HG03565 (cell line): Measurements from ENCODE around the gene PRR5.

Experiments
- ATAC-seq: cut with Tn5 transposase; IDR thresholded peaks from one replicate; pipeline ENCODE4 v1.9.1; 2021; ENCODE audit warnings: mild to moderate bottlenecking, moderate library complexity; ENCODE audit not compliant: unreplicated experiment

PRR5 gene

DNA sequence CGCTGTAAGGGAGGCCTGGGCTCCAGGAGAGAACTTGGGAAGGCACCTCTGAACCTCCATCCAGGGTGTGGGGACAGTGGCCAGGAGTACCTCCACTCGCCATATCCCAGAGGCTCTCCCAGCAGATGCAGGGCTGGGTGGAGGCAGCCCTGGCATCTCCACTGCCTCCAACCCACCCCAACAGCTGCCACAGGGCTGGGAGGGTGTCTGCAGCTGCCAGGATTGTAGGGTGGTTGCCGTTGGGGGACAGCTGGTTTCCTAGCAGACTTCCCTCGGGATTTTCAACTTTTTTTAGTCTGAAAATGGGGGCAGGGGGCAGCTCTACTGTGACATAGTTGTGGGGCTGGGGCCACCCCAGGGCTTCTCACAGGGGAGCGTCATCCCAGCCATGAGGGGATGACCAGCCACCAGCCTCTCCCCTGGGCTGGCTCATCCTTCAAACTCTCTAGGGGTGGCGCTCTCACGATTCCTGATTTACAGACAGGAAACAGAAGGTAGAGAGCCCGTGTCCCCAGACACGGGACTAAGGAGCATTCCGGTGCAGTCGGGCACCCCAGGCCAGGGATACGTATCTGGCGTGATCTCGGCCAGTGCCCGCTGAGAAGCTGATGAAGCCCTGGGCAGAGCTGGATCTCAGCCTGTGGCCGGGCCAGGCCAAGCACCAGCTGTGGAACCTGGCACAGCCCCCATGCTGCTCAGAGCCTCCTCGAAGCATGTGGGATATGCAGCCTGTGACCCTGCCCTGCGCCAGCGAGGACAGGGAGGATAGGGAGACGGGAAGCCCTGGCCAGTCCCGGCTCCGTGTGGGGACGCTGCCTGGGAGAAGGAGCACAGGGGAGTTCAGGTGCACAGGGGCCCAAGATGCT is 9.9 kb downstream of the PRR5 start:
- no peak for ATAC-seq

DNA sequence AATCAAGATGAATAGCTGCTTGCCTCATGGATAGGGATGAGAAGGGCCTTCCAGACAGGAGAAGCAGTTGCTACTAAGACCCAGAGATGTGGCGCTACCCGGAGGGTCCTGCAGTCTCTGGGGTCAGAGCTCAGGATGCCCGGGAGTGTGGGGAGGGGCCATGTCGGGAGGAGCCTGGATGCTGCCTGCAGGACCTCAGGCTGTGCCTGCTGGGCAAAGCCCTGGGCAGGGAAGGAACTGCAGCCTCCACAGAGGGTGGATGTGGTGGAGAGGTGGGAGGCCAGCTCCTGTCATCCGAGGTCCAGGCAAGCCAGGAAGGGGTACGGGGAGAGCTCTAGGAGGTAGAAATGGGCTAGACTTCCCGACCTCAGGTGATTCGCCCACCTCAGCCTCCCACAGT is 11.0 kb downstream of the PRR5 start:
- no peak for ATAC-seq

DNA sequence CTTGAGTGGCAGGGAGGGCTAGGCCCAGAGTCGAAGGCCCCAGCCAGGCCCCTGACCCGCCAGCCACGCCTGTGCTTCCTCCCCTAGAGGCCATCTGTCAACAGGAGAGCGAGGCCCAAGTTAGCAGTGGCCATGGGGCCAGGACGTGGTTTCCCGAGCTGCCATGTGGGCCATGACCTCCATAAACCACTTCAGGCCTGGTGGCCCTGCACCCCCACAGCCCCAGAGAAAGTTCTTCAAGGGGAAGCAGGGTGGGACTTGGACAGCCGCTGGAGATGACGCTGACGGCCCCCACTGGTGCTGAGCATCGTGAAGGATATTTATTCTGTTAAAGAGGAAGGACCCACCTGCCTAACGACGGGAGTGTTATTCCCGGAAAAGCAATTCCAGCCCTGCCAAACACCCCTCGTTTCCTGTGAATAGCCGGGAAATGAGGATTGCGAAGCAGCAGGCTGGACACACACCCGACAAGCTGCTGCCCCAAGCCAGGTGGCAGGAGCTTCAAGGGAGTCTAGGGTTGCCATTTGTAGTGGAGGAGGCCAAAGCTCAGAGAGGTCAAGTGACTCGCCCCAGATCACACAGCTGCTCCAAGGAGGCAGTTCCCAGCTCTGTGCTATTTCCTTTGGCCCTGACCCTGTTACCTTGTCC is 12.8 kb downstream of the PRR5 start:
- no peak for ATAC-seq

DNA sequence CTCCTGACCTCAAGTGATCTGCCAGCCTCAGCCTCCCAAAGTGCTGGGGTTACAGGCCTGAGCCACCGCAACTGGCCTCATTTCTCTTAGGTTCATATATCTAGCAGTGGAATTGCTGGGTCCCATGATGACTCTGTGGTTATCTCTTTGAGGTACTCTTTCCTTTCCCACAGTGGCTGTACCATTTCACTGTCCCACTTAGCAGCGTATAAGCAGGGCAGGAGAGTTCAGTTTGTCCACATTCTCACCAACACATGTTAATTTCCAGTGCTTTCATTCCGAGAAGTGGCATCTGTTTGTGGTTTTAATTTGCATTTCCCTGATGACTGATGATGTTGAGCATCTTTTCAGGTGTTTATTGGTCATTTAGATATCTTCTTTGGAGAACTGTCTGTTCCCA is 16.4 kb downstream of the PRR5 start:
- no peak for ATAC-seq

DNA sequence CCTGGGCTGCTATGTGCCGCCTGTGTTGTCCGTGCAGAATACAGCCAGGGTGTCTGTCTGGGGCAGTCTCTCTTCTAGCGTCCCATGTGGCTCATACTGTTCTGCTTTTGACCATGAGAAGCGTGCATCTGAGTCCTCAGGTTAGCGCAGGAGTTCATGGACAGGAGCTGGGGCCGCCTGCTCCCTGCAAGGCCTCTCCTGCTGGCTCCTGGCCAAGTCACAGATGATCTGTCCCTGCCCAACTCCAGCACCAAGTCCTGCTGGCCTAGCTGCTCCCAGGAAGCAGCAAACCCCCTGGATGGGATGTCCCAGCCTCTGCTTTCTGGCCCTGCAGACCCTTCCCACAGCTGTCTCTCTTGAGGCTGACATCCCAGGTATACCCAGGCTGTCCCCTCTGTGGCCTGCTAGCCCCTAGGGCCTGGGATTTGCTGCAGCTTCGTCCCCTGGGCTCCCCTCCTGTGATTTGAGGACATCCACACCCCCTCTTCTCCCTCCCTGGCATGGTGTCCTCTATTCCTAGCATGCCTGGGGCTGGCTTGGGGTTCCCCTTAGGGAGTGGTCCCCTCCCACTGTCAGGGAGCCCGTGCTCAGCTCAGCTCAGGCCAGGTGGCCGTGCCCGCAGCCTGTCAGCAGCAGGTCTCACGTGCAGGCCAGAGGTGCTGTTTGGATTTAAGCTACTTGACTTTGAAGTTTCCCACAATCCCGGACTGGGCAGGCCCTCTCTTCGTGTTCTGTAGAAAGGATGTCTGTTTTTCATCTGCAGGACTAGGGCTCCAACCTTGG is 17.8 kb downstream of the PRR5 start:
- no peak for ATAC-seq

DNA sequence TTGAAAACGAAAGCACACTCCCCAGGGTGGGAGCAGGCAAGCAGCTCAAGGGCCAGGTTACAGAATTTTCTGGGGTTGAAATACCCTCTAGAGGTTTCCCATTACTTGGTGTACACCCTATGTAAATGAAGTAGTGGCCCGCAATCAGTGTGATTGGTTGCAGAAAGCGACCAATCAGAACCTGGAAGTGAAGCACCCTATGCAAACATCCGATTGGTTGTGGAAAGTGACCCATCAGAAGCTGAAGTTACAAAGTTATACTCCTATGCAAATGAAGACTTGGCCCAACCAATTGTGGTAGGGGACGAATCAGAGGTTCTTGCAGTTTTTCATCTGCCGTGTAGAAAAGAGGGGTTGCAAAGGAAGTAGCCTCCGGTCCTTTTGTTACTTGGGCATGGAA is 19.2 kb downstream of the PRR5 start:
- ATAC-seq, result no peak

DNA sequence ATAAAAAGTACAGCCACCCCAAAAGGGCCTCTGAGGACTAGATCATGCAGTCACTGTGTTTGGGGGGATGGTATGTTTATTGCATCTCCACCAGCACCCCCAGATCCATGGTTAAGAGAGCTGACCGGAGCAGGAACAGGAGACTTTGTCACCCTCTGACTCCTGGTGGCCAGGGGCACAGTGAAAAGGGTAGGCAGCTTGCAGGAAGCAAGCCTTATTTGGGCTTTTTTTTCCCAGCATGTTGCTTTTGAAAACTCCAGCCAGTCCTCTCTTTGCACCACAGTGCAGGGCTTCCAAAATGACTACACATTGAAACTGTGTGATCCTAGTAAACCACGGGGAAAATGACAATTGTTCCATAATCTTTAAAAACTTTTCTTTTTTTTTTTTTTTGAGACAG is 20.6 kb downstream of the PRR5 start:
- no peak for ATAC-seq

DNA sequence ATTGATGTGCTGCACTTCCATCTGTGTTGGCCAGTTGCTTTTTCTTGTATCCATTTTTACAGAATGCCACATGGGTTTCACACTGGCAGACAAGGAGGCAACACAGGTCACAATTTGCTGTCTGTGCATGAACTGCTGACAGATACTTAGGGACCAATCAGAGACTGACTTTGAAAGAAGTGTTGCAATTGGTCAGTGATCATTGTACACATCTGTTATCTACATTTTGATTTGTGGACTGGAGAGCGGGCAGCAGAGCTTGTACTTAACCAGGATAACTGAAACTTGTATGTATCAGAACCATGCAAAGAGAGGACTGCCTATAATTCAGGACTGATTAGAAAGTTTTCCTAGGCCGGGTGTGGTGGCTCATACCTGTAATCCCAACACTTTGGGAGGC is 21.8 kb downstream of the PRR5 start:
- no peak for ATAC-seq

DNA sequence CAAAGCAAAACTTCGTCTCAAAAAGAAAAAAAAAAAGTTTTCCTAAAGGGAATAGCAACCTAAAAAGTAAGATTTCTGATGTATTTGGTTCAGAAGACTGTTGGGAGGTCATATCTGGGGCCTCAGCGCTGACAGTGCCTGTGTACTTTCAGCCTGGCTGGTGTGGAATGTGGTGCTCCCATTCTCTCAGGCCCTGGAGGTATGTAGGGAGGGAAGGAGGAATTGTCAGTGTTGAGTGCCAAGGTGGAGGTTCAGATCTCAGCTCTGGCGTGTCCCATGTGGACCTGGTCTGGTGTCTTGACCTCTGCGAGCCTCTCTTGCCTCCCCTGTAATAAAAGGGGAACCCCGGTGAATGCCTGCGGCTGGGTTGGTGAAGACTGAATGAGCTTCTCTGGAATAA is 22.4 kb downstream of the PRR5 start:
- ATAC-seq, result no peak

DNA sequence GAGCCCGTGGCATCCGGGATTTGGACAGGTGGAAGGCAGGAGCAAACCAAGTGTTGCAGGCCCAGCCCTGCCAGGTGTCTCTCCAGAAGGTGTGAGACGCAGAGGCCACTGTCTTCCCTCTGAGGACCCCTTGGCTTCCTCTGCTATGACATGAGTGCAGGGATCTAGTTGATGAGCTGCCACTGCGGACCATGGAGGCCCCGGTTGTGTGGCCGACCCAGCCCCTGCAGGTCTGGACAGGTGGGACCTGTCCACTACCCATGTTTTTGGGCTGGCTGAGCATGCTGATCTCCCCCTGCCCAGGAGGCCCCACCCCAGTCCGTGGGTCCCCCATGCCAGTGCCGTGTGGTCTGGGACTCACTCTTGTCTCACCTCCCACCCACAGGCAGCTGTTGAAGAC is 22.9 kb downstream of the PRR5 start:
- no peak for ATAC-seq

DNA sequence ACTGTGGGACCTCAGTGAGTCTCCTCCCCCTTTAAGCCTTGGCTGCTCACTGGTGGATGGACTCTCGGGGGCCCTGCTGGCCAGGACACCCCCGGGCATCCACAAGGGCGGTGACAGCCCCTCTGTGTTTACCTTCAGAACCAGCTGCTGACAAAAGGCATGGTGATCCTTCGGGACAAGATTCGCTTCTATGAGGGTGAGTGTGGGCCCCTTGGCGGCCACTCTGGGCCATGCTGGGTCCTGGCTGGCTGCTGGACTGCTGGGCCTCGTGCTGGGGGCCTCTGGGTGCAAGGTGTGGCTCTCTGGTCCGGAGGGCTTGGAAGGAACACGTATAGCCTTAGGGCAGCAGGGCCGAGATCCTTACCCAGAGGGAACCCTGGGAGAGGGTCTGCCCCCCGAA is 24.4 kb downstream of the PRR5 start:
- ATAC-seq, result no peak

DNA sequence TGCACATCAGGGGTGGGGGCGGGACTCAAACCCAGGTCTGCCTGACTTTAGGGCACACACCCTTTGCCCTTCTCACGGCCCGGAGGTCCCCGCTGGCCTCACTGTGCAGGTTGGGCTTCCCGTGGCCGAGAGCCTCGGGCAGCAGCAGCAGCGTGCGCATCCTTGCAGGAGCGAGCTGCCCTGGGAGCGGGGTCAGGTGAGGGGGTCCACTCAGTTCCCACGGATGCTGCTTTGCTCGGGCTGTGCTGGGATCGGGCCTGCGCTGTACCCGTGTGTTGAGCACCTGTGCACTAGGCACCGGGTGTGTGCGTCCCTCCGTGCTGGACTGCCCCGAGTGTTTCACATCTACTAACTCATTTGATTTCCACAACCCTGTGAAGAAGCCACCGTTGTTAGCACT is 25.1 kb downstream of the PRR5 start:
- no peak for ATAC-seq

DNA sequence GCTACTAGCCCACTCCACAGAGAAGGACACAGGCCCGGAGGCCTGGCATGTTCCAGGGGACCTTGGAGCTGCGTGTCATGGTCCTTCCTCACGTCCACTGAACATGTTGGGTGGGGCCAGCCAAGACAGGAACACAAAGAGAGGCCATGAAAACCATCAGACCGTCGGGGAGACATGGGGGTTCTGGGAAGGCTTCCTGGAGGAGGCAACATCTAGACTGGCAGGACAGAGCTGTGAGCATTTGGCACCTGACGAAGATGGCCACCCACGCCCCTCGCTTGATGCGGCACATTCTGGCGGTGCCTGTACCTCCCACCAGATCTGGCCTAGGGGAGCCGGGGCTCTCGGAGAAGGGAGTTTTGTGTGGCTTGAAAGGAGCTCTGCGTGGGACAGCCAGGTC is 25.7 kb downstream of the PRR5 start:
- no peak for ATAC-seq

DNA sequence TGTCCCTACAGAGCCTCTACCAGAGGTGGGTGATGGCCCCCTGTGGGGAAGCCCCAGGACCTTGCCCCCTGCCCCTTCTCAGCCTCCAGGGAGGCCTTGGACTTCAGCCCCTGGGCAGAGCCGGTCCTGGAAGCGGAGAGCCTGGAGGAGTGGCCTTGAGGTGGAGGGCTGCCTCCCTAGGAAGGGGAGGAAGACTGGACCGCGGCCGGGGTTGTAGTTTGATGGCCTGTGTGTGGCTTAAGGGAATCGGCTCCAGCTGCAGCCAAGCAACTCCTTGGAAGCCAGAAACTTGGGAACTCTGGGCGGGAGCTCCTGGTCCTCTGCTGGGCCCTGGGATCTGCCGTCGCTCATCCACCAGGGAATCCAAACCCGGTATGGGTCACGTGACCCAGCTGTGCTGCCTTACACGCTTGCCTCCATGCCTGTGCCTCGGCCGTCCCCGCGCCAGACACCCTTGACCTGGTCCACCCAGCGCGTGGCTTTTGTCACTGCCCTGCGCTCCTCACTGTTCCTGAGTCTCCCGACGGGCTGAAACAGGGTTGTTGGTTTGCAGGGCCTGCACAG is 26.8 kb downstream of the PRR5 start:
- no peak for ATAC-seq

DNA sequence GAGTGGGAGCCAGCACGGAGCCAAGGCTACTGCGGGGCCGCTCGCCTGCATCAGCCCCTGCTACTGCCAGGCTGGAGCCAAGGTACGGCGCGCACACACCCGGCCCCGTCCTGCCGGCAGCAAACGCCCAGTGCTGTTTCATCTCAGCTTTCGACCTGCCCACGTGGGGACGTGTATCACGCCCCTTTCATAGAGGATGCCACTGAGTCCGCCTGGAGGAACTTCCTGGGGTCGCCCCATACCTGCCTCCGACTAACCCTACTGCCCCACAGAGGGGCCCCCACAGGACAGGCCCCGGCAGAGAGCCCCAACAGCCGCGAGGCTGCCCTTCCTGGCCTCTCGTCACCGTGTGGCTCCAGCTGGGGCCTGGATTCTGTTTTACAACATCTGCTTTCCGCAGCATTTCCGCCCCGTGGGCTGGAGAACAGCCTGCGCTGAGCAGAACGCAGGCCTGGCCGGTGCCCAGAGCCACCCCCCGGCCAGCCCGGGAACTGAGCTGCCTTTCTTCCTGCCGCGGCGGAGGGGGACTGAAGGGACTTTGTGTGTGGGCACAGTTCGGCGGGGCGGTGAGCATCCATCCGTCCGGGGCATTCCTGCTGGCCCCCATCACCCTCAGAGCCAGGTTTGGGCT is 27.5 kb downstream of the PRR5 start:
- no peak for ATAC-seq

DNA sequence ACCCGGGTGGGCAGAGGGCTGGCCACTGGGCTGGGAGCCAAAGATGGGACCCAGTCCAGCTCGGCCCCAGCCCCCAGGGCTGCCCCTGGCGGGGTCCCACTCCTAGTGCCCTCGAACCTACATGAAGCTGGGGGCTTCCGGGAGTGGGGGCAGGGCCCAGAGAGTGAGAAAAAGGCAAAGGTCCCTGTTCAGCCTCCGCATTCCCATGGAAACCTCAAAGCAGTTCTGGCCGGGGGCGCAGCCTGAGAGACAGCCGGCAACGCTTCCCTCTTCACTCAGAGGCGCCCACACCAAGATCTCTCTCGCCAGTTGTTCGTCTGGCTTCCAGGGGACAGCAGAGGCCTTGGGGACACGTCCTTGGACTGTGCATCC is 28.0 kb downstream of the PRR5 start:
- no peak for ATAC-seq

DNA sequence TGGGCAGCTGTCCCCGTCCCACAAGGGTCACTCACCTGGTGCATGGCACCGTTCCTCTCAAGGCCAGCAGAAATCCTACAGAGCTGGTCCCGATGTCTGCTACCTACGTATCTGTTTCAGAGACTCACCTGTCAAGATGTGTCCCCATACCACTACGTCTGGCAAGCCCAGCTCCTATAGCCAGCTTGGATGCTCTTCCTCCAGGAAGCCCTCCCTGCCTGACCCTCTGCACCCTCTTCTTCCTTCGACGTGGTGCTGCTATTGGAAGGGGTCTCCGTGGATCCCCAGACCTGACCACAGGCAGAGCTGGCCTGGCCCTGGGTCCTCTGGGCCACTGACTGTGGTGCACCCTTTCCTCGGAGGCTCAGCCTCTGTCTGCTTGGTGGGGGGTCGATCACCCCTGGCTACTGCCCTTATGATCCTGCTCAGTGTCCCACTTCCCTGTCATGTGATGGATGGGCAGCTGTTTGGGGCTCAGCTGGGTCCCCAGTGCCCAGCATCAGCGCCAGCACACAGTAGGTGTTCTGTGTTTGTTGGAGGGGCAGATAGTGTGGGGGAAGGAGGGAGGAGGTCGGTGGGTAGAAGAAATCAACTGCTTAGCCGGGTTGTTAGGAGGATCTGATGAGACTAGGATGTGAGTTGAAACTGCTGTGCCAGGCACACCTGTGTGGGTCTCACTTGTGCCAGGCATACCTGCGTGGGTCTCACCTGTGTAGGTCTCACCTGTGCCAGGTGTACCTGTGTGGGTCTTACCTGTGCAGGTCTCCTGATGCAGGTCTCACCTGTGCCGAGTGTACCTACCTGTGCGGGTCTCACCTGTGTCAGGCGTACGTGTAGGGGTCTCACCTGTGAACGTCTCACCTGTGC is 28.7 kb downstream of the PRR5 start:
- ATAC-seq, result no peak

DNA sequence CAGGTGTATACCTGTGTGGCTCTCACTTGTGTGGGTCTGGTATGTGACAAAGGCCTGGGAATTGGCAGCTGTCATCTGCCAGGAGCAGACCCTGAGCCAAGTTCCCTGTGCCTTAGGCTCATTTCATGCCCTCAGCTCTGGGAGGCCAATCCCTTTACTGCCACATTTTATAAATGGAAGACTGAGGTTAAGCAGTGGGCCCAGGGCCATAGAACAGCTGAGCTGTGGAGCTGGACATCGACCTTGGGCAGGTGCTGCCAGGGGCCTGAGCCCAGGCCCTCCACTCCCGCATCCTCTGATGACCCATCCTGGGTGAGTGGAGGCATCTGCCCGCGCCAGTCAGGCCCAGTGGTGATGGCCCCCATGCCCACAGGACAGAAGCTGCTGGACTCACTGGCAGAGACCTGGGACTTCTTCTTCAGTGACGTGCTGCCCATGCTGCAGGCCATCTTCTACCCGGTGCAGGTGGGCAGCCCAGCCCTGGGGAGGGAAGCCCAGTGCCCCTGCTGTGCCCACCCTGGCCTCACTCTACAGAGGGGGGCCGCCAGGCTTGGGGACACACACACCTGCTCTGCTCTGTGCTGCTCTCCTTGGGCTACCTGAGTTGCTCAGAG is 29.5 kb downstream of the PRR5 start:
- no peak for ATAC-seq

DNA sequence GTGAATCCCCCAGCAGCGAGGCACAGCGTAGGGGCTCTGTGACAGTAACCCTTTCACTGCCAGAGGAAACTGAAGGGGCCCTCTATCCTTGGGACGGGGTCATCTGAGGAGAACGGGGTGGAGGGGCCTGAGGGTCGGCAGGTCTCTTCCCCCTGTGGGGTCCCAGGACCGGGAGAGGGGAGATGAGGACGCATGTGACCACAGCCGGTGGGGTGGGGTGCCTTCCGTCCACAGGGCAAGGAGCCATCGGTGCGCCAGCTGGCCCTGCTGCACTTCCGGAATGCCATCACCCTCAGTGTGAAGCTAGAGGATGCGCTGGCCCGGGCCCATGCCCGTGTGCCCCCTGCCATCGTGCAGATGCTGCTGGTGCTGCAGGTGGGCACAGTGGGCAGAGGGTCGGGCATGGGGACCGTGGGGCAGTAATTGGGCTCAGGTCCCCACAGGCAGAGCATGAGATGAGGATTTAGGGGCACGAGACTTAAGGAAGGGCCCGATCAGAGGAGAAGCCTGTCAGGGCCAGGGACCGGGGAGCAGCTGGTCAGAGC is 30.1 kb downstream of the PRR5 start:
- ATAC-seq, result no peak
